ENCODE data around the gene CRACDL. TPM values are rescaled to one million over a fixed set of nuclear protein-coding genes. Genes with fewer than 3 reads are reported as not detected.

CRACDL gene
- total RNA-seq, 6 experiments from 2014 or later, result not detected

DNA sequence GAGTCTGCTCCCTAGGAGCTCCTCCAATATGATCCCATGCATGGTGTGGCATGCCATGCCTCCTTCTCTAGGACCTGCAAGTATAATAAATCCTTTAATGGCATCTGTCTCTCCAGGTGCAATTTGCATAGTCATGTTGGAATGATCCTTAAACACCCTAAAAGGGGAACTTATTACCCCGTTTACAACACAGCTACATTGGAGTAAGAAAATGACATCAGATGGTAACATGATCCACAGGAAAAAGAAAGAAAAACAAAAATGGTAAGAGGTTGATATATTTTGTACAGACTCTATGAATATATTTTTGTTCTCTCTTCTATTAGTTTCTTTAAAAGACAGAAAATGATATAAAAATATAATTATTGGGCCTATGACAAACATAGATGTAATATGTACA, 79.0 kb downstream of the CRACDL start:
- no peak for DNase-seq
- Mint-ChIP-seq H3K4me1 (ENCODE audit: low read depth) (no peaks in the 10 kb centered on the region), H3K27me3 (ENCODE audit: insufficient read depth) (peaks cover 4% of the 10 kb centered on the region; the same call in 1 of the 2 replicates), H3K4me3 (no peak overlapping the region), H3K27ac (no peak overlapping the region), H3K9me3 (peaks cover 6% of the 10 kb centered on the region; the same call in 1 of the 2 replicates), H3K36me3 (ENCODE audit: low read depth) (no peaks in the 10 kb centered on the region)
- no peak for TF ChIP-seq CTCF (IDR thresholded peaks at IDR 0.05)

DNA sequence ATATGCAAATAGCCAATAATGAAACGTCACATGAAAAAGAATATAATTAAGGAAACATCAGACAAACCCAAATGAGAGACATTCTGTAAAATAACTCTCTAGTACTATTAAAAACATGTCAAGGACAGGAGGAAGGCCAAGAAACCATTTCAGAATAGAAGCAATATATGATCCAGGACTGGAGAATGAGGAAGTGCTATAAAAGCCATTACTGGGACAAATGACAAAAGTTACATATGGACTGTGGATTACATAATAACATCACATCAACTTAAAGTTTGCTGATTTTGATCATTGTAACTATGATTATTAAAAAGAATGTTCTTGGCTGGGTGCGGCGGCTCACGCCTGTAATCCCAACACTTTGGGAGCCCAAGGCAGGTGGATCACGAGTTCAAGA, 81.3 kb downstream of the CRACDL start:
- DNase-seq, result no peak
- H3K4me3 Mint-ChIP-seq, result no peak overlapping the region
- 0 out of 2 replicates have a peak, but pooled peaks cover 3% of the 10 kb centered on the region for H3K9me3 Mint-ChIP-seq
- TF ChIP-seq CTCF (IDR thresholded peaks at IDR 0.05), result no peak
- H3K27me3 Mint-ChIP-seq (ENCODE audit: insufficient read depth), result peaks cover 16% of the 10 kb centered on the region
- H3K4me1 Mint-ChIP-seq (ENCODE audit: low read depth), result no peaks in the 10 kb centered on the region
- H3K27ac Mint-ChIP-seq, result no peak overlapping the region
- no peaks in the 10 kb centered on the region for H3K36me3 Mint-ChIP-seq (ENCODE audit: low read depth)

- H3K36me3 Mint-ChIP-seq (ENCODE audit: low read depth), result no peaks in the 10 kb centered on the region
- H3K9me3 Mint-ChIP-seq, result no peaks in the 10 kb centered on the region
- H3K4me1 Mint-ChIP-seq (ENCODE audit: low read depth), result no peaks in the 10 kb centered on the region
- H3K27ac Mint-ChIP-seq, result no peak overlapping the region
- H3K27me3 Mint-ChIP-seq (ENCODE audit: insufficient read depth), result peaks cover 26% of the 10 kb centered on the region
- no peak for DNase-seq
- TF ChIP-seq CTCF (IDR thresholded peaks at IDR 0.05), result no peak
- no peak overlapping the region for H3K4me3 Mint-ChIP-seq
These were observed 83.1 kb downstream of the CRACDL start for GRCh38 chr2:98852932-98853331.

- no peaks in the 10 kb centered on the region for H3K36me3 Mint-ChIP-seq (ENCODE audit: low read depth)
- no peak overlapping the region for H3K4me3 Mint-ChIP-seq
- H3K4me1 Mint-ChIP-seq (ENCODE audit: low read depth), result peaks cover 9% of the 10 kb centered on the region
- H3K27me3 Mint-ChIP-seq (ENCODE audit: insufficient read depth), result peaks cover 24% of the 10 kb centered on the region
- H3K9me3 Mint-ChIP-seq, result no peaks in the 10 kb centered on the region
- no peak overlapping the region for H3K27ac Mint-ChIP-seq
- no peak for TF ChIP-seq CTCF (IDR thresholded peaks at IDR 0.05)
- no peak for DNase-seq
These were observed 86.0 kb downstream of the CRACDL start for GRCh38 chr2:98850074-98850473.

GRCh38 chr2:98849113-98849512, 86.9 kb downstream of the CRACDL start:
- Mint-ChIP-seq H3K4me3 (no peak overlapping the region), H3K36me3 (ENCODE audit: low read depth) (no peaks in the 10 kb centered on the region), H3K27ac (no peak overlapping the region), H3K27me3 (ENCODE audit: insufficient read depth) (peaks cover 25% of the 10 kb centered on the region), H3K4me1 (ENCODE audit: low read depth) (peaks cover 9% of the 10 kb centered on the region), H3K9me3 (no peaks in the 10 kb centered on the region)
- no peak for DNase-seq
- TF ChIP-seq CTCF (IDR thresholded peaks at IDR 0.05), result no peak

DNA sequence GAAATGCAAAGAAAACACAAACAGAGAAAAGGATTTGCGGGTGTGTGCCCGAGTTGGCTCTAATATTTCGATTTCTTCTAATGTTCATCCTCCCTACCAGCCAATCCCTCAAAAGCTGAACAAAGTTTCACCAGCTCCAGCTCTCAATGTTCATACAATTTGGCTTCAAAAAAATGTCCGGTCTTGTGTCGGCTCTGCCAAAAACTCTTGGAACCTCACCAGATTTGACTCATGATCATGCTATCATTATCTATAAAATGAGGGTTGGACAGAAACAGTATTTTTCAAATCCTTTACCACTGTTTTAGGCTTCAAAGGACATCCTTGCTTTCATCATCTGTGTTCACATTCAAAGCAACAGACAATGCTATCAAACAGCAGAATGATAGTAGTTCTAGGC, 88.2 kb downstream of the CRACDL start:
- peaks cover 9% of the 10 kb centered on the region for H3K4me1 Mint-ChIP-seq (ENCODE audit: low read depth)
- DNase-seq, result no peak
- H3K9me3 Mint-ChIP-seq, result no peaks in the 10 kb centered on the region
- no peak overlapping the region for H3K27ac Mint-ChIP-seq
- peaks cover 25% of the 10 kb centered on the region for H3K27me3 Mint-ChIP-seq (ENCODE audit: insufficient read depth)
- no peaks in the 10 kb centered on the region for H3K36me3 Mint-ChIP-seq (ENCODE audit: low read depth)
- no peak overlapping the region for H3K4me3 Mint-ChIP-seq
- TF ChIP-seq CTCF (IDR thresholded peaks at IDR 0.05), result no peak
